Measurements from ENCODE around the gene RNF32. TPM values are rescaled to one million over a fixed set of nuclear protein-coding genes. Genes with fewer than 3 reads are reported as not detected.
A peak's percentile ranks its signal among the peaks of the same experiment; 100 is the strongest.
"Not testable (repeated sequence)": the region's sequence is repeated elsewhere in the genome, so short reads cannot be mapped to it uniquely, and the experiment has no call there.

Gene RNF32
- total and polyA plus RNA-seq, 9 donors: 0.75 to 2.6 (median 2.1) TPM

DNA sequence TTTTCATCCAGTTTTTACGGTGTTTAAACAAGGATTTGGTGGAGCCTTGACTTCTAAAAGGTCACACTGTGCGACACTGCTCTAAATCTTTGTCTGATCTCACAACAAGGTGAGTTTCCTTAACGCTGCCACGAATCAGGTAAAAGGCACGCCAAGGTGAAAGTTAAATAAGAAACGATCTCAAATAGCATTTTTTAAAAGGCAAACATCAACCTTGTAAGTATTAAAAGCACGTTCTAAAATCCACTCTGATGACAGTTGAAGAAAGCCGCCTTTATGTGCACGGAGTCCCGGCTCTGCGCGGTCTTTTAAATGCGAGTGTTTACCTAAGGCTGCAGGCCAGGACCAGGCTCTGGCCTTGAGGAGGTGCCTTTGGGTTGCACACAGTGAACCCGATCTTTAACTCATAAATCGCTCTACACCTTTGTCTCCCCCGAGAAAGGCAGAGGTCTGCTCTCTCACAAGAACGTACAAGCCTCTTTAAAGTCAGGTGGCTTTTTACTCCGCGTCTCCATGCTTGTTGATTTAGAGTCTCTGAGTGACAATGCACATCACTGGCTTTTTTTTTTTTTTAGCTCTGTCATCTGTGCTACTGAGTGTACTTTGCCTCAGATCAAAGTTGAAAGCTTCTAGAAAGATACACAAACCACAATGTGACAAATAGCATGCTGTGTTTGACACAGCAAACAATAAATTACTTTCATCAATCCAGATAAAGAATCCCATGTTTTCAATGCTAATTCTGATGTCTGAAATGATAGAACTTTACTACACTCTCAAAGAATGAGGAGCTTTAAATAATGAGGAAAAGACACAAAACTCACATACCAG is 25.9 kb upstream of the RNF32 start:
- no peak overlapping the region for H3K4me3 ChIP-seq (ENCODE audit: low read length)
- H3K9me3 ChIP-seq (replicated peaks; ENCODE audit: control insufficient read depth, low read depth, low read length): no peaks in the 10 kb centered on the region
- no peaks in the 10 kb centered on the region for H3K36me3 ChIP-seq (ENCODE audit: control insufficient read depth, insufficient read depth, low read length)
- WGBS (ENCODE audit: insufficient coverage): 51% methylated on average over 15 of the region's 19 CpGs
- no peaks in the 10 kb centered on the region for H3K4me1 ChIP-seq (ENCODE audit: control insufficient read depth, insufficient read depth, low read length)
- peaks cover 39% of the 10 kb centered on the region for H3K27me3 ChIP-seq (ENCODE audit: control insufficient read depth, insufficient read depth, low read length)
- DNase-seq: no peak
- H3K27ac ChIP-seq (ENCODE audit: low read length): no peak overlapping the region

DNA sequence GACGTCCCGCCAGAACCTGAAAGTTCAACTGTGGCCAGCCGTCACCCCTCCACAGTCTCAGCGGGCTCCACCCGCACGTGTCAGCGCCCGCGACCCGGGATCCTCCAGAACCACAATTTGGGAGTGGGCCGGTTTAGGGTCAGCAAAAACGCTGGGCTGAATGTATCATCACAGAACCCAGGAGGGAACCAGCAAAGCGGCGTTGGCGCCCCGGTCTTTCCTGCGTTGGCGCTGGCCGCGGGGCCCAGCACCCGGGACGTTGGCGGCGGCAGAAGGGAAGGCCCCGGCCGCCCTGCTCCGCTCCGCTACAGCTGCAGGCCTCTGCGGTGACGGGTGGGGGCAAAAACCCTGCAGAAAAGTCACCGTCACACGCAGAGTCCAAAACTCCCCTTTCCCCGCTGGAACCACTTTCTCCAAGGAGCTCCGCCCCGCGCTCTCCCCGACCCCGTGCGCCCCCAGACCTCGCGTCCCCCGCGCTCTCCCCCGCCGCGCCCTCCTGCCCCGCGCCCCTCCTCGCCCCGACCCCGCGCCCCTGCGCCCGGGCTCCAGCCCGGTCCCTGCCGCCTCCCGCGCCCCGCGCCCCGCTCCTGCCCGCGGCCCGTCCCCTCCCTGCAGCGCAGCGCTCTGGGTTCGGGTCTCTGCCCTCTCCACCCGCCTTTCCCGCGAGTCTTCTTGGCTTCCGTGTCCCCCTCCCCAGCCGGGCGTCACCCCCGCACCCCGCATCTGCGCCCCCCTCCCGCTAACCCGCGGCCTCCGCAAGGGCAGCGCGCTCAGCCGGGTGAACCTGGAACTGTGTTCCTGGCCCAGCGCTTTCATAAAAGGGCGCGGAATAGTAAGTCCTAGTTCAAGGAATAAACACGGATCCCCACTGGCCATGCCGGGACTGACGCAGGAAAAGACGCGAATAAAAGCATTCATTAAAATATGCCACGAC is 24.0 kb upstream of the RNF32 start:
- peaks cover 2% of the 10 kb centered on the region for H3K9me3 ChIP-seq (replicated peaks; ENCODE audit: control insufficient read depth, low read depth, low read length)
- H3K36me3 ChIP-seq (ENCODE audit: control insufficient read depth, insufficient read depth, low read length): no peaks in the 10 kb centered on the region
- peak overlapping the region; percentile 17 for H3K4me3 ChIP-seq (ENCODE audit: low read length)
- H3K27me3 ChIP-seq (ENCODE audit: control insufficient read depth, insufficient read depth, low read length): peaks cover 36% of the 10 kb centered on the region
- no peak overlapping the region for H3K27ac ChIP-seq (ENCODE audit: low read length)
- no peaks in the 10 kb centered on the region for H3K4me1 ChIP-seq (ENCODE audit: control insufficient read depth, insufficient read depth, low read length)
- no peak for DNase-seq
- 4% methylated on average over 82 of the region's 92 CpGs for WGBS (ENCODE audit: insufficient coverage)

DNA sequence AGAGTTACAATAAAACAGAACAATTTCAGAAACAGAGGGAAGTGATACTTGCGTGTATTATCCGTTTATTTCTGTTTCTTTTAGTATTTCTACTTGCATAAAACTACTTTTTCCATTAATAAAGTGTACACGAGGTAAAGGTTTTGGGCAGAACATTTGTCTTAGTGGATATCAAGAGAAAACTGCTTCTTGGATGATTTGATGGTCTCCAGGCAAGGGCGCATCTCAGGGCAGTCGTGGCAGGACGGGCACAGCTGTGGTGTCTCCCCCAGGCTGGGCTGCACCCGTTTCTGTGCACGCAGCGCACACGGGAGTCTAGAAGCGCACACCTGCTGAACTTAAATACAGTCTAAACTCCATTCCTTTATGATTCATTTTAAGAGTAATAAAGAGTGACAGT is 23.4 kb upstream of the RNF32 start:
- WGBS (ENCODE audit: insufficient coverage): no CpG with 5 or more reads among the region's 11 CpGs
- Histone ChIP-seq H3K9me3 (replicated peaks; ENCODE audit: control insufficient read depth, low read depth, low read length) (peaks cover 5% of the 10 kb centered on the region), H3K36me3 (ENCODE audit: control insufficient read depth, insufficient read depth, low read length) (no peaks in the 10 kb centered on the region), H3K4me1 (ENCODE audit: control insufficient read depth, insufficient read depth, low read length) (no peaks in the 10 kb centered on the region), H3K27ac (ENCODE audit: low read length) (no peak overlapping the region), H3K27me3 (ENCODE audit: control insufficient read depth, insufficient read depth, low read length) (peaks cover 36% of the 10 kb centered on the region), H3K4me3 (ENCODE audit: low read length) (no peak overlapping the region)
- DNase-seq: no peak

DNA sequence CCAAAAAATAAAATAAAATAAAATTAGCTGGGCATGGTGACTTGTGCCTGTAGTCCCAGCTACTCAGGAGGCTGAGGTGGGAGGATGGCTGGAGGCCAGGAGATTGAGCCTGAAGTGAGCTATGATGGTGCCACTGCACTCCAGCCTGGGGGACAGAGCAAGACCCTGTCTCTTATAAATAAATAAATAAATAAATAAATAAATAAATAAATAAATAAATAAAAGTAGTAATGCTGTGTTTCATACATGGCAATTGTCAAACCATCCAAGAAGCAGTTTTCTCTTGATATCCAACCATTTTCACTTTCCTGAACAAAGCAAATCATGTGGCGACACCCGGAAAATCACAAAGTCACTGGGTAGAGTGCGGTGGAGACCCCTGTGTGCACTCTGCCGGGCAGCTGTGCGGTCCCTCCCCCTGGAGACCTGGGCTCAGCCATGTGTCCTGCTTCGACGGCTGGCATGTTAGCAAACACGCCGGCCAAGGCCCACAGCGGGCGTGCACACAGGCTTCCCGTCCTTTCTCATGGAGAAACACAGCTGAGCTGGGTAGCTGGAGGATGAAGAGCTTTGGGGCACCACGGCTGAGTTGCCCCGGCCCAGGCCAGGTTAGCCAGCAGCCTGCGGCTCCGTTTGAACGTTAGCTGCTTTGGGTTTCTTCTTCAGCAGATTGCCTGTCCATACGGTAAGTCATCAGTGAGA is 22.3 kb upstream of the RNF32 start:
- no peak for DNase-seq
- Histone ChIP-seq H3K4me3 (ENCODE audit: low read length) (no peak overlapping the region), H3K27me3 (ENCODE audit: control insufficient read depth, insufficient read depth, low read length) (peaks cover 34% of the 10 kb centered on the region), H3K36me3 (ENCODE audit: control insufficient read depth, insufficient read depth, low read length) (no peaks in the 10 kb centered on the region), H3K4me1 (ENCODE audit: control insufficient read depth, insufficient read depth, low read length) (no peaks in the 10 kb centered on the region), H3K9me3 (replicated peaks; ENCODE audit: control insufficient read depth, low read depth, low read length) (peaks cover 7% of the 10 kb centered on the region), H3K27ac (ENCODE audit: low read length) (no peak overlapping the region)
- WGBS (ENCODE audit: insufficient coverage): 70% methylated on average over 15 of the region's 18 CpGs

DNA sequence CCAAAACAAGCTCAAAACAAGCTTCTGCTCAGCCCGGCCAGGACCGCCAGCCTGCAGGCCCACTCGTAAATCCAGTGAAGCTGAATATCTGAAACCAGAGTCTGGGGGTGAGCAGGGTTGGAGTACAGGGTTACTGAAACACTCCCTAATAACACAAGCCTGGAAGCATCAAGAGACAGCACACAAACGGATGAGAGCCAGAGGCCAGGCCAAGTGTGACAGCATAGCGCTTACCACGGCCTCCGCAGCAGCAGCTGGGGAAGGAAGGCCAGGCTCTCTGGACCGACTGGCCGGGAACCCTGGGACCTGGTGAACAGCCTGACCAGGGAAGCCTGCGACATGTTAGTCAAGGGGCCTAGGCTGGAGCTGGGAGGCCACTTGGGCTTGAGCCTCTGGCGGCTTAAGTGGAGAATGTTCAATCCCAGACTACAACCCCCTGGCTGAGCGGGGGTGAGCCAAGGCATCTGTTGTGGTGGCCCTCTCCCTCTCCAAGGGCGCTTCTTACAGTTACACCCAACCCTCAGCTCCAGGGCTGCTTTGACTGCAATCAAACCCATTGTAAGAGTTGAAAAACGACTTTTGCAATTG is 21.7 kb upstream of the RNF32 start:
- Histone ChIP-seq H3K27me3 (ENCODE audit: control insufficient read depth, insufficient read depth, low read length) (peaks cover 34% of the 10 kb centered on the region), H3K4me1 (ENCODE audit: control insufficient read depth, insufficient read depth, low read length) (no peaks in the 10 kb centered on the region), H3K4me3 (ENCODE audit: low read length) (no peak overlapping the region), H3K9me3 (replicated peaks; ENCODE audit: control insufficient read depth, low read depth, low read length) (peaks cover 7% of the 10 kb centered on the region), H3K36me3 (ENCODE audit: control insufficient read depth, insufficient read depth, low read length) (no peaks in the 10 kb centered on the region), H3K27ac (ENCODE audit: low read length) (no peak overlapping the region)
- 73% methylated on average over 11 of the region's 14 CpGs for WGBS (ENCODE audit: insufficient coverage)
- DNase-seq: no peak

DNA sequence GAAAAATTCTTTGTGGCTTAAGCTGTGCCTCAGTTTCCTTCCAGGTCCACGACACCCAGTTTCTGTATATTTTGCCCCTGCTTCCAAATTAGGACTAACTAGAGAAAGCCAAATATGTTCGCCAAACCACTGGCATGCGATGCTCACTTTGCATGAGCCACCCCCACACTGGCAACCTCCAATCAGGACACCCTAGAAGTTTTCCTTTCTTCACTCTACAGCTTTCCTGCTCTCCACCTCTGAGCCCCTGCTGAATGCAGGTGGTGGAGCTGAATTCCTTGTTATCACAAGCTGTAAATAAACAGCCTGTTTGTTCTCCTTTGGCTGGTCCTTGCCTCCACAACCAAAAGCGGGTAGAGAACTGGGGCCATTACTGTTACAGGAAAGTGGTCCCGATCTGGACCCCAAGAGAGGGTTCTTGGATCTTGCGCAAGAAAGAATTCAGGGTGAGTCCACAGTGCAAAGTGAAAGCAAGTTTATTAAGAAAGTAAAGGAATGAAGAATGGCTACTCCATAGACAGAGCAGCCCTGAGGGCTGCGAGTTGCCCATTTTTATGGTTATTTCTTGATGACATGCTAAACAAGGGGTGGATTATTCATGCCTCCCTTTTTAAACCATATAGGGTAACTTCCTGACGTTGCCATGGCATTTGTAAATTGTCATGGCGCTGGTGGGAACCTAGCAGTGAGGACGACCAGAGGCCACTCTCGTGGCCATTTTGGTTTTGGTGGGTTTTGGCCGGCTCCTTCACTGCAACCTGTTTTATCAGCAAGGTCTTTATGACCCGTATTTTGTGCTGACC is 20.9 kb upstream of the RNF32 start:
- not testable (repeated sequence) for H3K4me3 ChIP-seq (ENCODE audit: low read length); H3K36me3 ChIP-seq (ENCODE audit: control insufficient read depth, insufficient read depth, low read length); DNase-seq; H3K9me3 ChIP-seq (replicated peaks; ENCODE audit: control insufficient read depth, low read depth, low read length); H3K4me1 ChIP-seq (ENCODE audit: control insufficient read depth, insufficient read depth, low read length); H3K27ac ChIP-seq (ENCODE audit: low read length)
- H3K27me3 ChIP-seq (ENCODE audit: control insufficient read depth, insufficient read depth, low read length): peaks cover 32% of the 10 kb centered on the region
- 91% methylated on average over 7 of the region's 13 CpGs for WGBS (ENCODE audit: insufficient coverage)

DNA sequence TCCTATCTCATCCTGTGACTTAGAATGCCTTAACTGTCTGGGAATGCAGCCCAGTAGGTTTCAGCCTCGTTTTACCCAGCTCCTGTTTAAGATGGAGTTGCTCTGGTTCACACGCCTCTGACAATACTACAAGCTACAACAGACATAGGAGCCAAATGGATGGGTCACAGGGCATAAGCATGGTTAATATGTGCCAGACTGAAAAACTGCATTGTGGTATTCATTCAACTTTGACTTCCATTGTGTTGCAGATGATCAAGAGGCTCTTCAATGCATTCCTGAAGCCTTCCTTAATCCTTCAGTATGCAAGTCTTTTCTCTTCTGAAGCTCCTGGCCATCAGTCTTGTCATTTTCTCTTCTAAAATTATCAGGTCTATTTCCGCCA is 20.3 kb upstream of the RNF32 start:
- WGBS (ENCODE audit: insufficient coverage): 75% methylated on average over 1 of the region's 3 CpGs

DNA sequence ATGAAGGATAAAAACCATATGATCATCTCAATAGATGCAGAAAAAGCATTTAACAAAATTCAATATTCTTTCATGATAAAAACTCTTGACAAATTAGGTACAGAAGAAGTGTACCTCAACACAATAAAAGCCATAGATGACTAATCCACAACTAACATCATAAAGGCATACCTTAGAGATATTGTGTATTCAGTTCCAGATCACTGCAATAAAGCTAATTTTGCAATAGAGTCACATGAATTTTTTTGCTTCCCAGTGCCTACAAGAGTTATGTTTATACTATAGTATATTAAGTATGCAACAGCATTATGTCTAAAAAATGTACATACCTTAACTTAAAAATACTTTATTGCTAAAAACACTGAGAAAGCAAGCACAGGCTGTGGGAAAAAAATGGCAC is 18.9 kb upstream of the RNF32 start:
- DNase-seq: no peak
- no peaks in the 10 kb centered on the region for H3K36me3 ChIP-seq (ENCODE audit: control insufficient read depth, insufficient read depth, low read length)
- no peak overlapping the region for H3K4me3 ChIP-seq (ENCODE audit: low read length)
- H3K27ac ChIP-seq (ENCODE audit: low read length): no peak overlapping the region
- H3K9me3 ChIP-seq (replicated peaks; ENCODE audit: control insufficient read depth, low read depth, low read length): peaks cover 7% of the 10 kb centered on the region
- peaks cover 19% of the 10 kb centered on the region for H3K27me3 ChIP-seq (ENCODE audit: control insufficient read depth, insufficient read depth, low read length)
- no peaks in the 10 kb centered on the region for H3K4me1 ChIP-seq (ENCODE audit: control insufficient read depth, insufficient read depth, low read length)

More for the DNA sequence above, 20.3 kb upstream of the RNF32 start:
- no peaks in the 10 kb centered on the region for H3K4me1 ChIP-seq (ENCODE audit: control insufficient read depth, insufficient read depth, low read length)
- DNase-seq: no peak
- no peaks in the 10 kb centered on the region for H3K36me3 ChIP-seq (ENCODE audit: control insufficient read depth, insufficient read depth, low read length)
- H3K9me3 ChIP-seq (replicated peaks; ENCODE audit: control insufficient read depth, low read depth, low read length): peaks cover 7% of the 10 kb centered on the region
- no peak overlapping the region for H3K4me3 ChIP-seq (ENCODE audit: low read length)
- H3K27me3 ChIP-seq (ENCODE audit: control insufficient read depth, insufficient read depth, low read length): peaks cover 31% of the 10 kb centered on the region
- H3K27ac ChIP-seq (ENCODE audit: low read length): no peak overlapping the region

DNA sequence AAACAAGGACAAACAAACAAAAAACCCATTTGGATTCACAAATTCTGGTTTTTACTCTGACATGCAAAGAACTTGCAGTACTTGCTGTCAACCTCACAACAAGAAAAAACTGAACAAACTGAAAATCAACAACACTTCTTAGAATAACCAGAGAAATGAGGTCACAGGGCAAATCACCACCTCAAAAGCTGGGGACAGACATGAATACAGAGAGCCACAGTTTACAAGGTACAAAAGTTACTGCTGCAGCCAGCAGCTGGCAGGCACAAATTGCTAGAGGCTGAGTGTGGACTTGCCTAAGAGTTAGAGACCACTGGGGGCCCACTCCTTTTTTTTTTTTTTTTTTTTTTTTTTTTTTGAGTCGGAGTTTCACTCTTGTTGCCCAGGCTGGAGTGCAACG is 15.0 kb upstream of the RNF32 start:
- no peak overlapping the region for H3K4me3 ChIP-seq (ENCODE audit: low read length)
- DNase-seq: no peak
- 86% methylated on average over 1 of the region's 2 CpGs for WGBS (ENCODE audit: insufficient coverage)
- no peaks in the 10 kb centered on the region for H3K36me3 ChIP-seq (ENCODE audit: control insufficient read depth, insufficient read depth, low read length)
- H3K27me3 ChIP-seq (ENCODE audit: control insufficient read depth, insufficient read depth, low read length): no peaks in the 10 kb centered on the region
- no peaks in the 10 kb centered on the region for H3K4me1 ChIP-seq (ENCODE audit: control insufficient read depth, insufficient read depth, low read length)
- peaks cover 21% of the 10 kb centered on the region for H3K9me3 ChIP-seq (replicated peaks; ENCODE audit: control insufficient read depth, low read depth, low read length)
- H3K27ac ChIP-seq (ENCODE audit: low read length): no peak overlapping the region

Data from muscle of leg (tissue), 11 donors.